HG03135 (cell line): ENCODE data around the gene SPACA5.
"Not testable (repeated sequence)": the region's sequence is repeated elsewhere in the genome, so short reads cannot be mapped to it uniquely, and the experiment has no call there.

Experiments used
- ATAC-seq: cut with Tn5 transposase; IDR thresholded peaks from one replicate; pipeline ENCODE4 v1.9.1; 2021; ENCODE audit warnings: mild to moderate bottlenecking, moderate library complexity; ENCODE audit not compliant: unreplicated experiment

The SPACA5 gene

DNA sequence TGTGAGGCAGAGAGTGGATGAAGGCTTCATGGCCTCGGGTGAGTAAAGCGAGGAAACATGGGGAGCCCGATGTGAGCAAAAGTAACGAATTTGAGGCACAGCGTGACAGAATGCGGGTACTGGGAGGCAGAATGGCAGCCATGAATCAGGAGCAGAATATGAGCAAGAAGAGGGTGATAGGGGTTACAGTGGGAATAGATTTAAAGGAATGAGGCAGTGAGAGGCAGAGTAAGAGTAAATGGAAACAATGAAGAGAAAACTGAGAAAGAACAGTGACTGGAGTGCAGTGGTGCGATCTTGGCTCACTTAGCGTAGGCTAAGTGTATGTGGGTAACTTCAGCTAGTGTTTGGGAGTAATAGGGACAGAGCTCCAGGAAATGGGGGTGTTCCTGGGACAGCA is at the start of gene SPACA5:
SPACA5 (plus strand) TSS at position 301 of the 400 bp plus-strand sequence. CDS start 815 bp downstream, outside the sequence.
- not testable (repeated sequence) for ATAC-seq

DNA sequence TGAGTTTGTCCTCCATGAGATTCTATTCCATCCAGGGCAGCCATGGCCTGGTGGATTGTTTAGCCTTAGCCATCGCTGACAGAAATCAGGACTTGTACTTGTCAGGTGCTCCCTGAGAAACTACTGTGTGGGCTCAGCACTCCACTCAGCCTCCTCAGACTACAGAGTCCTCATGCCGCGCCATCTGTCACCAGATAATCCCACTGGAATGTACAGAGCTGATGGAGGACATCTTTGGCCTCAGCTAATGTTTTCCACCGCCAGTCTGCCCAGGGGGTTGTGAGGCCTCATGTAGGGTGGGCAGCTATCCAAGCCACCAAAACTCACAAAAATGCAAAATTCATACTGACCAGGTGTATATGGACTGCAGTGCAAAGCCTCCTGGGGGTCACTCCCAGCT is 48.6 kb upstream of the SPACA5 start:
- ATAC-seq: not testable (repeated sequence)

DNA sequence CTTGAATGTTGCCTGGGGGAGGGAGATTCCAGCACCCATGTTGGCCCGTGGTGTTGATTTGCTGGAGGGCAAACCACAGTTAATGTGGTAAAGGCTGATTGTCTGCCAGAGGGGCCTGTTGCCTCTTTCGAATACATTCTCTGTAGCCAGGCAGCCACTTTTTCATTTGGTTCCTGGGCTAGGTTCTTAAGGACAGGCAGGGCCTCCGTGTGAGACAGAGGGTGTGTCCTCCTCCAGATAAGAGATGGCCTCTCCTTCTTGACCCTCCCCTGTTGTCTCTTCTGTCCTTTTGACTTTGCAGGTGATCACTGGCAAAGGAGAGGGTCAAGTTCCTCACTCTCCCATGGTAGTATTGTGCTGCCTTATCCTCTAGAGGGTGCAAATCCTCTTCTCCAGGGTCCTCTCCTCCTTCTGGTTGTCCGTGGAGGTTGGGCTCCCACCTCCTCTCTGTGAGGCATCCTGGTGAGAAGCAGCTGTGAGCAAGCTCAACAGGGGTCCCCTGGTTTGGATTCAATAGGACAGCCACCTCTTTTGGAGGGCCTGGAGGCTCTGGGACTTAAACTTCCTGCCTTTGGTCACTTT is 47.9 kb upstream of the SPACA5 start:
- no peak for ATAC-seq

DNA sequence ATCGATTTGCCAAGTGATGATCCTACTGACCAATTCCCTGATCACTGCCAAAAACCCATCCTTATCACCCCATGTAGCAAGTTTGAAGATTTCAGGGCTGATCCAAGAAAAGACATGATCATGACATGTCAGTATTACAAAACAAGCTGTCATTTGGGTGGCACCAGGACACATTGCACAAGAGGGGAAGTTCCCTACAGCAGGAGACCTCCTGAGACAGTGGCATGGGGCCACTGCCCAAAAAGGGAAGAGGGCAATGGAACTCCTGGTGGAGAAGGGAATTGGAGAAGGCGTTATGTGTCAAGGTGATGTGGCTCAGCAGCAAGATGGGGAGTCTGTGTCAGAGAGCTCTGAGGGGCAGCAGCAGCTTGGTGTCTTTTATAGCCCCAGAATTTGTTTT is 46.4 kb upstream of the SPACA5 start:
- ATAC-seq: no peak

DNA sequence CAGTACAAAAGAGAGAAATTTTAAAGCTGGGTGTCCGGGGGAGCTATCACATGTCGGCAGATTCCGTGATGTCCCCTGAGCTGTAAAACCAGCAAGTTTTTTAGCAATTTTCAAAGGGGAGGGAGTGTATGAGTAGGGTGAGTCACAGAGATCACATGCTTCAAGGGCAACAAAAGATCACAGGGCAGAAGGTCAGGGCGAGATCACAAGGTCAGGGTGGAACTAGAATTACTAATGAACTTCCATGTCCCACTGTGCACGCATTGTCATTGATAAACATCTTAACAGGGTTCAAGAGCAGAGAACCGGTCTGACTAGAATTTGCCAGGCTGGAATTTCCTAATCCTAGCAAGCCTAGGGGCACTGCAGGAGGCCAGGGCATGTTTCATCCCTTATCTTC is 45.0 kb upstream of the SPACA5 start:
- ATAC-seq: not testable (repeated sequence)

DNA sequence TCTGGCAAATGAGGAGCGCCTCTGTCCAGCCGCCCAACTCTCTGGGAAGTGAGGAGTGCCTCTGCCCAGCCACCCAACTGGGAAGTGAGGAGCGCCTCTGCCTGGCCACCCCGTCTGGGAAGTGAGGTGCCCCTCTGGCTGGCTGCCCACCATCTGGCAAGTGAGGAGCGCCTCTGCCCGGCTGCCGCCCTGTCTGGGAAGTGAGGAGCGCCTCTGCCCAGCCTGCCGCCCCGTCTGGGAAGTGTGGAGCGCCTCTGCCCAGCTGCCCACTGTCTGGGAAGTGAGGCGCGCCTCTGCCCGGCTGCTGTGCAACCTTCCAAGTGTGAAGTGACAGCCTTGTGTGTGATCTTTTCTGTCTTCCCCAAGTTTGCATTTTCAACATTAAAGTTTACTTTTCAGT is 41.3 kb upstream of the SPACA5 start:
- not testable (repeated sequence) for ATAC-seq

DNA sequence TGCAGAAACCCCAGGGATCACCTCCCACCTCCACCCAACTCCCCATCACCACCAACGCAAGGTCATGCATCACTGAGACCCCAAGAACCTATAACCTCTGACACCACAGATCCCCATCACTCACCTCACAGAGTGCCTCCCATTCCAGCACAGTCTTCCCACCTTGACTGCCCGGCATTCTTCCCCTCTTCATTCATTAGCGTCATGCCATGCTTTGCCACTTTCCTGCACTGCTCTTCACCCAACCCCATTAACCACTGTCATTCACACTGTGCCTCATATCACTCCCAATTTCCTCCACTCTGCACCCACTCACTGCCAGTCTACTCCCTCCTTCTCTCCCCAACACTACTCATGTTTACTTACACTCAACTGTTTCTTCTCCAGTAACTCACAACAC is 33.6 kb upstream of the SPACA5 start:
- no peak for ATAC-seq

DNA sequence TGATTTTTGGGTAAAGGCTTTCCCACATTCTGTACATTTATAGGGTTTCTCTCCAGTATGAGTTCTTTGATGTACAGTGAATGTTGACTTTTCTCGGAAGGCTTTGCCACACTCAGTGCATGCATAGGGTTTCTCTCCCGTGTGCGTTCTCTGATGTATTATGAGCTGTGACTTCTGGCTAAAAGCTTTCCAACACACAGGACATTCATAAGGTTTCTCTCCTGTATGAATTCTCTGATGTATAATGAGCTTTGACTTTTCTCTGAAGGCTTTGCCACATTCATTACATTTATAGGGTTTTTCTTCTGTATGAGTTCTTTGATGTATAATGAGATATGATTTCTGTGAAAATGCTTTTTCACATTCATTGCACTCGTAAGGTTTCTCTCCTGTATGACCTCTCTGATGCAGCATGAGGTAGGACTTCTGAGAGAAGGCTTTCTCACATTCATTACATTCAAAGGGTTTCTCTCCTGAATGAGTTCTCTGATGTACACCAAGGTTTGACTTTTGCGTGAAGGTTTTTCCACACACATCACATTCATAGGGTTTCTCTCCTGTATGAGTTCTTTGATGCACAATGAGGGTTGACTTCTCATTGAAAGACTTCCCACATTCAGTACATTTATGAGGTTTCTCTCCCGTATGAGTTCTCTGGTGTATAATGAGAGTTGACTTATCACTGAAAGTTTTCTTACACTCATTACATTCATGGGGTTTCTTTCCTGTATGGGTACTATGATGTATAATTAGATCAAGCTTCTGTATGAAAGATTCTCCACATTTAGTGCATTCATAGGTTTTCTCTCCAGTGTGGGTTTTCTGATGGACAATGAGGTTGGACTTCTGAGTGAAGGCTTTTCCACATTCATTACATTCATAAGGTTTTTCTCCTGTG is 30.3 kb upstream of the SPACA5 start:
- ATAC-seq: no peak

DNA sequence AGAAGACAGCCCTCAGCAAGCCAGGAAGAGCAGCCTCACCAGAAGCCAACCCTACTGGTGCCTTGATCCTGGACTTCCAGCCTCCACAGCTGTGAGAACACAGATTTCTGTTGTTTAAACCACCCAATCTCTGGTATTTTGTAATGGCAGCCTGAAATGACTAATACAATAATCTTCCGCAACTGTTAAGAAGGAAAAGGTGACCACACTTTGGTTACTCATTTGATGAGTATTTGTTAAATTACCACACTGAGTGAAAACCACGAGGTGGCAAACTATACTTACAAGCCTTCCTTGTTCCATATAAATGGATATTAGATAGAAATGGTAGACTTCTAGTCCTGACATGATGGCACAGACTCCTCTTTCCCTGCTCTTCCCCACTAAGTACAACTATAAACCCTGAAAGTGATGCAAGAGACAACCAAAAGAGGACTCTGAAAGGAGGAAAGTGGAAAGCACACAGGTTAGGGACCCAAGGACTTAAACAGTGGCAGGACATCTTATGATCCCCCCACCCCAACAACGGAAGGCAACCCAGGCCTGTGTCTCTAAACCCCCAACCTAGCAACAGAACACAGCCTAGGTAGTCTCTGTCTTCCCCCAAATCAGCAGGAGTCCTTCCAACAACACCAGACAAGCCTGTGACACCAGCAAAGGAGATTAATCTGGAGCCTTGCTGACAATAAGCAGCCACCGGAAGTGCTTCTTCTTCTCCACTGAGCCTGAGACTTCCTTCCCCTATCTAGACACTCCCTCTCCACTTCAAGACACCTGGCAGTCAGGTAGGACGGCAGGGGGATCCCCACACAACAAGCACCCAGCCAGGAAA is 15.3 kb upstream of the SPACA5 start:
- no peak for ATAC-seq

DNA sequence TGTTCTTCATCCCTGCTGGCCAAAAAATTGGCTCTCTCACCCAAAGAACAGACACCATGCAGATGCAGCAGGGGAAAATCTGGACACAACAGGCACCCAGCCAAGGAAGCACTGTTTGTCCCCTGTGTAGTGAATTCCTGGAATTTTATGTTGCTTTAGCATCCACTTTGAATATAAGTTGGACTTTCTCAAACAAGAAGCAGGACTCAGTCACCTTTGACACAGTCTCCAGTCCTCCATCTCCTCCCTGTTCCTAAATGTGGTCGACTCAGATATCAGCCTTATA is 14.8 kb upstream of the SPACA5 start:
- no peak for ATAC-seq

DNA sequence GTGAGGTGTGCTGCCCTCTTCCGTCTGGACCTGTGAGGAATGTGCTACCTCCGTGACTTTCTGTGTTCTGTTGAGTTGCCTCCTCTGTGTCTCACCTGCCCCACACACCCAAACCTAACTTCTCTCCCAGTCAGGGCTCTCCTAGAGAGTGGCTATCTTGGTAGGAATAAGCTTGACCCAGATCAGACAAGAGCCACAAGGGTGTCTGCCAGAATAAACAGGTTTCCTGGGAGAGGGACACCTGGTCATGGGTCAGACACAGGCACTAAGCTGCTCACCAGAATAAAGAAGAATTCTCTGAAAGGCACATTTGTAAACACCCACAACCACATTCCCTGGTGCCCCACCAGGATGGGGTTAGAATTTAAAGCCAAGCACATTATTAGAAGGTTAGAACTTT is 14.1 kb upstream of the SPACA5 start:
- no peak for ATAC-seq

DNA sequence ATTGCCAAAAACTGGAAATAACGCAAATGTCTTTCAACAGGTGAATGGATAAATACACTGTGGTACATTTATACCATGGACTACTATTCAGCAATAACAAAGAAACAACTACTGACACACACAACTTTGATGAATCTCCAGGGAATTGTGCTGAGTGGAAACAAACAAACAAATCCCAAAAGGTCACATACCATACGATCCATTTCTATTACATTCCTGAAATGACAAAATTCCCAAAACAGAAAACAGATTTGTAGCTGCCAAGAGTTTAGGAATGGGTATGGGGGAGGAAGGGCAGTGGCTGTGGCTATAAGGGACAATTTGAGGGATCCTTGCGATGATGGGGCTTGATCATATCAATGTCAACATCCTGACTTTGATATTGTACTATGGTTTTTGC is 5.5 kb upstream of the SPACA5 start:
- no peak for ATAC-seq

DNA sequence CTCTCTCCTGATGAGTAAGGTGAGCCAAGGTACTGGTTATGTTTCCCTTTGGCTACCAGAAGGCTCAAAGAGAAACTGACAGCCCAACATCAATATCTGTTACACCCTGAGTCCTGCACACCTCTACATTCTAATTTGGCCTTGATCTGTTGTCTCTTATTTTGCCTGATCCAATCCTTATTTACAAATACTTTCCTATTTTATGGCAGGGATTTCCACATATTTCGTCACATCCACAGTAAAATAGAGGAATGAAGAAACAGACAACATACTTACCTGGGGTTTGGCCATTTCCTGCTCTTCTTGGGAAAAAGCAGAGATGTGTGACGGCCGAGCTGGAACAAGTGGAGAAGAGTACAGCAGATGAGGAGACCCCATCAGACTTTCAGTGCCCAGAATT is 4.5 kb upstream of the SPACA5 start:
- no peak for ATAC-seq

DNA sequence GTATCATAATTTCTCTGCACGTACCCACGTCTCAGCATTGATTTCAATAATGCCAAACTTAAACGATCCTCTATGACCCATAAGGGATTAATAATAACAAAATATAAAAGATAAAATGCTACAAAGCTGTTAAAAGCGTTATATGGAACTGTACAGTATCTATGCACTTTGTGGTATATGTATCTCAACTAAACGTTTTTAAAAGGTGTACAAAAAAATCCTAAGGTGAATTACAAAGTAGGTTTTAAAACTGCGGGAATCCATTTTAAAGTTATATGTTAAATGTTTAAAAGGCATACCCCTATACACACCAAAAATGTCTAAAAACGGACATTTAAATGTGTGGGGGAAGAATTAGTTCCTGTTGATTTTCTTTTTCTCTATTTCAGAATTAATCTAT is 3.9 kb upstream of the SPACA5 start:
- no peak for ATAC-seq

DNA sequence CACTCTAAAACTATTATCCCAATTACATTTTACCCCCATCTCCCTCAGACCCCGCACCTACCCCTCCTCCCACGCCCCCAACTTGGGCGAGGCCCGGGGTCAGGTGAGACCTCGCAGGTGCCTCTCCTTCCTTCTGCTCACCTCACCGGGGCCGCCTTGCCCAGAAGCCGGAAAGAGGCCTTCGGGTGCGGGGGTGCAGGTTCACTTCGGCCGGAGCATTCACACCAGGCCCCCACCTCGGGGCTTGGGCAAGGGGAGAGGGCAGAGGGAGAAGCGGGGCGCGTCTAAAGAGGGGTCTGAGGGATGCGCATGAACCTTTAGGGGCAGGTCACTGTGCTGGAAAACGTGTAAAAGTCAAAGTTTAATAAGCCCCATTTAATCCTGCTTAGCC is 3.4 kb upstream of the SPACA5 start:
- peak; percentile 38 for ATAC-seq

DNA sequence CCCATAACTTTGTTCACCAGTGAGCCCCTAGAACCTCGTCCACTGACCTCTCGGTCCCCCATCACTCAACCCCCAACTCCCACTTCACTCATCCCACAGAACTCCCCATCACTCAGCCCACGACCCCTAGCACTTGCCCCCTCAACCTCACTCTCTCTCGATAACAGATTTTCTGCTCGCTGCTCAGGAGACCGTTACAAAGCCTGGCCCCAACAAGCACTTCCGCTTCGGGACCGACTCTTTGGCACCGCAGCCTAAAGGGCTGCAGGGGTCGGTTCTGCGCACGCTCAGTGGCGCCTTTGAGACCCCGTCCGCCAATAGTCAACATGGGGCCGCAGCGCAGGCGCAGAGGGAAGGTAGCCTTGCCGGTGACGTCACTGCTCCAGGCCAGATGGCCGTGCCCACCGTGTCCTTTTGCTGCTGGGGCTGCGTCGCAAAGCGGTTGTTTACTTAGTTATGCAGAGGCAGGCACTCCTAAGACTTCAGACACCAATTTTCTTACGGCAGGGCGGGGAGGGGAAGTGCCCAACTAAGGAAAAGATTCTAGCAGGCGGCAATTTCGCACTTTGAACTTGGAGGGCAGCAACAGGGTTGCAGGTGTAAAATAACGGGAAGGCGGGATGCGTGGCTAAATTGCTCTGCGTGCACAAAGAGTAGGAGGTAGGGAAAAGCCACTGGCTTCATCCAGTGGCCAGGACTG is 2.9 kb upstream of the SPACA5 start, which contains the start of gene ZNF182:
ZNF182 (minus strand) TSS at position 232 of the 700 bp plus-strand sequence. CDS start 1,380 bp downstream, outside the sequence.
- peak; percentile 92 for ATAC-seq

DNA sequence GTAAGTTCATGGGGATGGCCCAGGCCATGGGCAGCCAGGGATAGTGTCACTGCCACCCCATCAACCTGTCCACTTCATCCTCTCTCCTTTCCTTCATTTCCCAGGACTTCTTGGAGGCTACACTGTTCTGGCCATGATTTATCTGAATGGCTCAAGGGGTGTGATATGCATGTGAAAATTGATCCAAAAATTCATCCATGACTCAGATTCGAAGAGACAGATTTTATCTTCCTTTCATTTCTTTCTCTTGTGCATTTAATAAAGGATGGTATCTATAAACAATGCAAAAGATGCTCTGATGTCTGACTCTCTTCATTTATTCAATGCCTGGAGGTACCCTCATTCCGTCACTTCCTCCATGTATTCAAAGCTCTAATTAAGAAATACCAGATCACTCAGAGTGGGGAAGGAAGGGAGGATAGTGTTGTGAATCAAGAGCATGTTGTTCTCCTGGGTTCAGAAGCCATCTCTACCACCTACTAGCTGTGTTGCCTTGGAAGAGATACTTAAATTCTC is 2.7 kb downstream of the SPACA5 start:
- not testable (repeated sequence) for ATAC-seq

DNA sequence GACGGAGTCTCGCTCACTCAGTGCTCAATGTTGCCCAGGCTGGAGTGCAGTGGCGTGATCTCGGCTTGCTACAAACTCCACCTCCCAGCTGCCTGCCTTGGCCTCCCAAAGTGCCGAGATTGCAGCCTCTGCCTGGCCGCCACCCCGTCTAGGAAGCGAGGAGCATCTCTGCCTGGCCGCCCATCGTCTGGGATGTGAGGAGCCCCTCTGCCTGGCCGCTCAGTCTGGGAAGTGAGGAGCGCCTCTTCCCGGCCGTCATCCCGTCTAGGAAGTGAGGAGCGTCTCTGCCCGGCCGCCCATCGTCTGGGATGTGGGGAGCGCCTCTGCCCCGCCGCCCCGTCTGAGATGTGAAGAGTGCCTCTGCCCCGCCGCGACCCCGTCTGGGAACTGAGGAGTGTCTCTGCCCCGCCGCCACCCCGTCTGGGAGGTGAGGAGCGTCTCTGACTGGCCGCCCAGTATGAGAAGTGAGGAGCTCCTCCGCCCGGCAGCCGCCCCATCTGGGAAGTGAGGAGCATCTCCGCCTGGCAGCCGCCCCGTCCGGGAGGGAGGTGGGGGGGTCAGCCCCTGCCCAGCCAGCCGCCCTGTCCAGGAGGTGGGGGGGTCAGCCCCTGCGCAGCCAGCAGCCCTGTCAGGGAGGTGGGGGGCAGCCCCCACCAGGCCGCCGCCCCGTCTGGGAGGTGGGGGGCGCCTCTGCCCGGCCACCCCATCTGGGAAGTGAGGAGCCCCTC is 10.0 kb downstream of the SPACA5 start:
- not testable (repeated sequence) for ATAC-seq

DNA sequence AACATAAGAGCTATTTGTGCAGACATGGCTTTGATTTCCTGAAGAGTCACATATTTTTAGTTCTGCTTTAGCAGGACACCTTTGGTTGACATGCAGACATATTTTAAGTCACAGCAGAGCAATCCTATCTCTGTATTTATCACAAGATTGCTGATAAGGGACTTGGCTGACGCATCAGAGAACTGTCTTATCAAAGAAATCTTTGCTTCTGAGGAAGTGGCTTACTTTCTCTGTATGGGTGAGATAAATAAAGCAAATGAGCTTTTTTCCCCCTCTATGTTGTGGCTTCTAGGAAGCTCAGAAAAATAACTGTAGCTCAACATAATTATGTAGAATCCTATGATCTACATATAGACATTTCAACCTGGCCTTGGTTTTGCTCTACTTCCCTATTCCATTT is 13.1 kb downstream of the SPACA5 start:
- not testable (repeated sequence) for ATAC-seq

DNA sequence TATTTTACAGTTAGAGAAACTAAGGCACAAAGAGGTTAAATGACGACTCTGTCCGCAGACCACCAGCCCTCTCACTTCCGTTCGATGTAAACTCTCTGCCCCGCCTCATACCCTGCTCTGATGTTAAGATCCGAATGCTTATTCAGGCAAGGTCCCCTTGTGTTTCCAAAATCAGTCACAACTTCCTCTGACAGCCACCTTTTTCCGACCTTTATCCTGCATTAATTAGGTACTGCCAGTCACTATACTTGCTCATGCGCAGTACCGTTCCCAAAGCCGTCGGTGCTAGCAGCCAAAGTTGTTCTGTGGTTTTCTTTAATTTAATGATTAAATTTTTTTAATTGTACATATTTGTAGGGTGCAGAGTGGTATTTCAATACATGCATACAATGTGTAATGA is 13.7 kb downstream of the SPACA5 start:
- ATAC-seq: not testable (repeated sequence)
